ENCODE data around the gene C4orf46.

The C4orf46 gene

GRCh38 chr4:158652920-158653319 lies 18.8 kb downstream of the C4orf46 start:
- TF ChIP-seq YY1 (IDR thresholded peaks at IDR 0.05; ENCODE audit: low read depth), result no peak
- TF ChIP-seq EGR1 (IDR thresholded peaks at IDR 0.05), result no peak
- TF ChIP-seq TAF1 (IDR thresholded peaks at IDR 0.05; ENCODE audit: low read depth), result no peak
- no peak for TF ChIP-seq EP300 (IDR thresholded peaks at IDR 0.05; ENCODE audit: borderline replicate concordance)
- TF ChIP-seq ZBTB7A (IDR thresholded peaks at IDR 0.05; ENCODE audit: low read depth), result no peak
- TF ChIP-seq, protein P1, sequence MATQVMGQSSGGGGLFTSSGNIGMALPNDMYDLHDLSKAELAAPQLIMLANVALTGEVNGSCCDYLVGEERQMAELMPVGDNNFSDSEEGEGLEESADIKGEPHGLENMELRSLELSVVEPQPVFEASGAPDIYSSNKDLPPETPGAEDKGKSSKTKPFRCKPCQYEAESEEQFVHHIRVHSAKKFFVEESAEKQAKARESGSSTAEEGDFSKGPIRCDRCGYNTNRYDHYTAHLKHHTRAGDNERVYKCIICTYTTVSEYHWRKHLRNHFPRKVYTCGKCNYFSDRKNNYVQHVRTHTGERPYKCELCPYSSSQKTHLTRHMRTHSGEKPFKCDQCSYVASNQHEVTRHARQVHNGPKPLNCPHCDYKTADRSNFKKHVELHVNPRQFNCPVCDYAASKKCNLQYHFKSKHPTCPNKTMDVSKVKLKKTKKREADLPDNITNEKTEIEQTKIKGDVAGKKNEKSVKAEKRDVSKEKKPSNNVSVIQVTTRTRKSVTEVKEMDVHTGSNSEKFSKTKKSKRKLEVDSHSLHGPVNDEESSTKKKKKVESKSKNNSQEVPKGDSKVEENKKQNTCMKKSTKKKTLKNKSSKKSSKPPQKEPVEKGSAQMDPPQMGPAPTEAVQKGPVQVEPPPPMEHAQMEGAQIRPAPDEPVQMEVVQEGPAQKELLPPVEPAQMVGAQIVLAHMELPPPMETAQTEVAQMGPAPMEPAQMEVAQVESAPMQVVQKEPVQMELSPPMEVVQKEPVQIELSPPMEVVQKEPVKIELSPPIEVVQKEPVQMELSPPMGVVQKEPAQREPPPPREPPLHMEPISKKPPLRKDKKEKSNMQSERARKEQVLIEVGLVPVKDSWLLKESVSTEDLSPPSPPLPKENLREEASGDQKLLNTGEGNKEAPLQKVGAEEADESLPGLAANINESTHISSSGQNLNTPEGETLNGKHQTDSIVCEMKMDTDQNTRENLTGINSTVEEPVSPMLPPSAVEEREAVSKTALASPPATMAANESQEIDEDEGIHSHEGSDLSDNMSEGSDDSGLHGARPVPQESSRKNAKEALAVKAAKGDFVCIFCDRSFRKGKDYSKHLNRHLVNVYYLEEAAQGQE (IDR thresholded peaks at IDR 0.05; ENCODE audit: low read depth), result no peak
- no peak for TF ChIP-seq CREB1 (IDR thresholded peaks at IDR 0.05; ENCODE audit: low read depth)
- no peak for TF ChIP-seq TEAD4 (IDR thresholded peaks at IDR 0.05)
- no peak for TF ChIP-seq TCF12 (IDR thresholded peaks at IDR 0.05; ENCODE audit: low read depth)
- TF ChIP-seq, protein P2, sequence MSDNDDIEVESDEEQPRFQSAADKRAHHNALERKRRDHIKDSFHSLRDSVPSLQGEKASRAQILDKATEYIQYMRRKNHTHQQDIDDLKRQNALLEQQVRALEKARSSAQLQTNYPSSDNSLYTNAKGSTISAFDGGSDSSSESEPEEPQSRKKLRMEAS (IDR thresholded peaks at IDR 0.05), result no peak
- no peak for TF ChIP-seq FOXM1 (IDR thresholded peaks at IDR 0.05; ENCODE audit: borderline replicate concordance, low read depth)

DNA sequence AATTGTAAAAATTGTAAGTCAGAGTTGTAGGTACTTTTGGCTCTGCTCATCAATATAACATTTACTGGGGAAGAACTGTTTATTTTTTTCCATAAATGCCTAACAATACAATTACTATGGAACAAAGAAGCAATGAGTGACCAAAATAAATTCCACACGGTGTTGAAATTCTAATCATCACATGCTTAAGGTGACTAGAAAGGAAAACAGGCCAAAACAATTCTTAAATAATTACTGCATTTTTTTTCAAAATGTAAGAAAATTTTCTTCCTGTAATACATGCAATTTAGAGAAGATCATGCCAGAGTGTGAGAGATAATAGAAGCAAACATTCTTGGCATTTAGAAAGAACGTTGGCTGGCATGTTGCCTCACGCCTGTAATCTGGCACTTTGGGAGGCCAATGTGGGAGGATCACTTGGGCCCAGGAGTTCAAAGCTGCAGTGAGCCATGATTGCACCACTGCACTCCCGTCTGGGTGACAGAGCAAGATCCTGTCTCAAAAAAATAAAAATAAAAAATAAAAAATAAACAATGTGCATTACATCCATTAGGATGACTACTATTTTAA lies 22.5 kb downstream of the C4orf46 start:
- no peak for TF ChIP-seq TCF12 (IDR thresholded peaks at IDR 0.05; ENCODE audit: low read depth)

- TF ChIP-seq ZBTB7A (IDR thresholded peaks at IDR 0.05; ENCODE audit: low read depth), result no peak
- TF ChIP-seq, protein P1 (IDR thresholded peaks at IDR 0.05; ENCODE audit: low read depth), result no peak
- no peak for TF ChIP-seq NFIC (IDR thresholded peaks at IDR 0.05)
- no peak for TF ChIP-seq RAD21 (IDR thresholded peaks at IDR 0.05; ENCODE audit: low read depth)
- no peak for TF ChIP-seq TAF1 (IDR thresholded peaks at IDR 0.05; ENCODE audit: low read depth)
- no peak for TF ChIP-seq EP300 (IDR thresholded peaks at IDR 0.05; ENCODE audit: borderline replicate concordance)
- no peak for TF ChIP-seq FOXM1 (IDR thresholded peaks at IDR 0.05; ENCODE audit: borderline replicate concordance, low read depth)
- TF ChIP-seq CEBPB (IDR thresholded peaks at IDR 0.05), result no peak
Observed at GRCh38 chr4:158644760-158645159, 26.9 kb downstream of the C4orf46 start.

DNA sequence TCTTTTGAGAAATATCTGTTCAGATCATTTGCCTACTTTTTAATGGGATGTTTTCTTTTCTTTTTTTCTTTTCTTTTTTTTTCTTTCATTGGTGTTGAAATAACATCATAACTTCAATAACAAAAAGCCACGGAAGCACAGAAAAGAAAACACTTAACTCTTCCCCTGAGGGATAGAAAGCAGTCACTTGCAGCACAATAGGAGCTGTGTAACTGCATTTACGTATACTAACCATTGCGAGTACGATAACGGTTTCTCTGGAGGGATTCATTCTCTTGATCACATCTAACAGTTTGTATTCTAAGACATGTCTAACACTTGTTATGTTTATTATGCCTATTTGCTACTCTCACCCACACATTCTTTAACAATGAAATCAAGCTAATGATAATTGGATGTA lies 27.3 kb downstream of the C4orf46 start:
- TF ChIP-seq USF1 (IDR thresholded peaks at IDR 0.05) (no peak), TAF1 (IDR thresholded peaks at IDR 0.05; ENCODE audit: low read depth) (no peak)

DNA sequence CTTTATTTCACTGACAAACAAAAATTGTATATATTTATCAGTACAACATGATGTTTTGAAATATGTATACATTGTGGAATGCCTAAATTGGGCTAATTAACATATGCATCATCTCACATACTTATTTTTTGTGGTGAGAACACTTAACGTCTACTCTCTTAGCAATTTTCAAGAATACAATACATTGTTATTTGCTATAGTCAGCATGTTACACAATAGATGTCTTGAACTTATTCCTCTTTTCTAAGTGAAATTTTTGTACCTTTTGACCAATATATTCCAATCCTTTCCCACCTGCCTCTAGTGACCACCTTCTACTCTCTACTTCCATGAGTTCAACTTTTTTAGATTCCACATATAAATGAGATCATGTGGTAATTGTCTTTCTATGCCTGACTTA lies 35.1 kb downstream of the C4orf46 start:
- TF ChIP-seq TCF12 (IDR thresholded peaks at IDR 0.05; ENCODE audit: low read depth) (no peak), EGR1 (IDR thresholded peaks at IDR 0.05) (no peak)
- TF ChIP-seq, protein P1 (IDR thresholded peaks at IDR 0.05; ENCODE audit: low read depth), result no peak

GRCh38 chr4:158630893-158631292 lies 40.8 kb downstream of the C4orf46 start:
- peak; percentile 12; the same call in 1 of the 2 replicates for TF ChIP-seq NFIC (IDR thresholded peaks at IDR 0.05)
- TF ChIP-seq, protein P2 (IDR thresholded peaks at IDR 0.05), result no peak
